Fibroblast of the aortic adventitia (primary cell): ENCODE data around the gene ATL3. TPM values are rescaled to one million over a fixed set of nuclear protein-coding genes. Genes with fewer than 3 reads are reported as not detected.
"Not testable (repeated sequence)": the region's sequence is repeated elsewhere in the genome, so short reads cannot be mapped to it uniquely, and the experiment has no call there.

Experiments used
- DNase-seq: peaks from one replicate; pipeline ENCODE4 v3.0.0-alpha.2; 2010; ENCODE audit warnings: low read depth
- H3K4me3 ChIP-seq: 2 replicates; pipeline ENCODE4 v1.5.1; 2011; ENCODE audit warnings: low read depth, mild to moderate bottlenecking, control low read depth, low read length, moderate library complexity
- CTCF ChIP-seq: IDR thresholded peaks from 2 replicates; pipeline ENCODE4 v1.5.1; 2011; ENCODE audit warnings: mild to moderate bottlenecking, low read length, control low read depth, inconsistent platforms; ENCODE audit not compliant: insufficient read depth
- total RNA-seq: library from RNA; depleted of rRNA; stranded (reverse); fragments of >200 nt; gene quantifications from 2 replicates; pipeline ENCODE4 v1.2.3, GENCODE V29; 2012; ENCODE audit warnings: low replicate concordance

ATL3 gene
- total RNA-seq, 1 donor: 320 TPM

- no peak for DNase-seq
- TF ChIP-seq CTCF: no peak
- no peak overlapping the region for H3K4me3 ChIP-seq
Observed at GRCh38 chr11:63698976-63699733, 28.0 kb upstream of the ATL3 start.

GRCh38 chr11:63694596-63694995, 23.4 kb upstream of the ATL3 start:
- no peak for TF ChIP-seq CTCF
- no peak for DNase-seq
- no peak overlapping the region for H3K4me3 ChIP-seq

- TF ChIP-seq CTCF: no peak
- DNase-seq: no peak
Observed at GRCh38 chr11:63687845-63688244, 16.7 kb upstream of the ATL3 start.

GRCh38 chr11:63686926-63687325, 15.8 kb upstream of the ATL3 start:
- H3K4me3 ChIP-seq: no peak overlapping the region
- no peak for DNase-seq
- no peak for TF ChIP-seq CTCF

More at GRCh38 chr11:63687845-63688244, 16.7 kb upstream of the ATL3 start:
- no peak overlapping the region for H3K4me3 ChIP-seq

- not testable (repeated sequence) for DNase-seq
Observed at GRCh38 chr11:63685158-63685721, 14.1 kb upstream of the ATL3 start.

GRCh38 chr11:63683133-63683991, 12.2 kb upstream of the ATL3 start:
- peak overlapping the region; percentile 96 for H3K4me3 ChIP-seq
- peak; percentile 70 for DNase-seq
- no peak for TF ChIP-seq CTCF

More at GRCh38 chr11:63685158-63685721, 14.1 kb upstream of the ATL3 start:
- not testable (repeated sequence) for H3K4me3 ChIP-seq
